HG03432 (cell line): Measurements from ENCODE around the gene RNU5B-1.
"Not testable (repeated sequence)": the region's sequence is repeated elsewhere in the genome, so short reads cannot be mapped to it uniquely, and the experiment has no call there.

ENCODE experiments used
- ATAC-seq: cut with Tn5 transposase; IDR thresholded peaks from one replicate; pipeline ENCODE4 v1.9.1; 2021; ENCODE audit warnings: mild to moderate bottlenecking, moderate library complexity; ENCODE audit not compliant: unreplicated experiment

Gene RNU5B-1

DNA sequence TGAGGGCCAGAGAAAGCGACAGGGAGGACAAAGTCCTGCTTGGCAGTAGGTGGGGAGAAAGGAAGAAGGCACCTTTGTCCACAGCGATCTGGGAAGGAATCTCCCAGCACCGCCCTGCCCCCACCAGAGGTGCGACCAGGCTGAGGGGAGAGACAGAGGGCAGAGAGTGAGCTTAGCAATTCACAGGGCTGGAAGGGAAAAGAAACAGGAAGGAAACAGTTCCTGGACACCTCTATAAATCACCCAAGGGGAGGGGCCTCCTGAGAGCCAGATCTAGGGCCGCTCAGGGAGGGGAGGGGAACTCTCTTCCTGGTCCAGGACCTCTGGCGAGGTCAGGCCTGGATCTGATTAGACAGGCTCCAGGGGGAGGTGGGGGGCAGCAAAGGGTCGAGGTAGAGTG lies 35.4 kb downstream of the RNU5B-1 start:
- no peak for ATAC-seq

DNA sequence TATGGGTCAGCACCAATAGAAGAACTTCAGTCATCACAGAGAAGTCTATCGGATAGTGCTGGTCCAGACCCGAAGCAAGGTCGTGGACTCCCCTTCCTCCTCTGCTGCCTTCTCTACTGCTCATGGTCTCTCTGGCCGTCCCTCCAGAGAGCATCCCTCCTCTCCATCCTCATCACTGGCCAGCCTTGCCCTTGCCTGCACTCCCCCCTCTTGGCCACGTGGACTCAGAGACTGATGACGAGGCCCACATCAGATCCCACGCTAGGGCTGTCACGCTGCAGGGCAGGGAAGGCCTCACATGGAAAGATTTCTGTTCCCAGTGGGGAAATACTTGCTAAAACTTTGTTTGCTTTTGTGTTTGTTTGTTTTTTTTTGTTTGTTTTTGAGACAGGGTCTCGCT lies 38.0 kb downstream of the RNU5B-1 start:
- no peak for ATAC-seq

DNA sequence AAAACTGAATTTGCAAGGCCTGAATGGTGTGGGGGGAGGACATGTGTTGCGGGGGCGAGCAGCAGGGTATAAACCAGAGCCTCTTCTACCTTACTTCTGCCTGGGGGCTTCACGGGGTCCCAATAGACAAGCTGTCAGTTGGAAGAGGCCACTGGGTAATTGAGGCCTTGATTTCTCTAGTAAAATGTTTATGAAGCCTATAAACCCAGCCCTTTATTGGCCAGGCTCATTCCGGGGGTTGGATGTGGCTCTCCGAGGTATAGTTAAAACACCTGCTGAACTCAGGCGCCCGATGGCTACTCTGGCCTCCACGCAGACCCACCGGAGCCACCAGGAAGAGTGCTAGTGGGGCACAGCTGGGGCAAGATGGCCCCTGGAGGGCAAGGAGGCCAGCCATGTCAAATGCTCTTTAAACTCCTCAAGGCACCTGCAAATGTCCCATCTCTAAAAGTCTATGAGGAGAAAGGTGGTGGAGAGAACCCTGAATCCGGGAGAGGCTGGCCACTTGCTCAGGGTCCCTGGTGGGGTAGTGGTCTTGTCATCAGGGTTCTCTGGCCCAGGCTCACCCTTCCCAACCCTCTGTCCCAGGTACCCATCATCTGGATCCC lies 39.0 kb downstream of the RNU5B-1 start:
- no peak for ATAC-seq

DNA sequence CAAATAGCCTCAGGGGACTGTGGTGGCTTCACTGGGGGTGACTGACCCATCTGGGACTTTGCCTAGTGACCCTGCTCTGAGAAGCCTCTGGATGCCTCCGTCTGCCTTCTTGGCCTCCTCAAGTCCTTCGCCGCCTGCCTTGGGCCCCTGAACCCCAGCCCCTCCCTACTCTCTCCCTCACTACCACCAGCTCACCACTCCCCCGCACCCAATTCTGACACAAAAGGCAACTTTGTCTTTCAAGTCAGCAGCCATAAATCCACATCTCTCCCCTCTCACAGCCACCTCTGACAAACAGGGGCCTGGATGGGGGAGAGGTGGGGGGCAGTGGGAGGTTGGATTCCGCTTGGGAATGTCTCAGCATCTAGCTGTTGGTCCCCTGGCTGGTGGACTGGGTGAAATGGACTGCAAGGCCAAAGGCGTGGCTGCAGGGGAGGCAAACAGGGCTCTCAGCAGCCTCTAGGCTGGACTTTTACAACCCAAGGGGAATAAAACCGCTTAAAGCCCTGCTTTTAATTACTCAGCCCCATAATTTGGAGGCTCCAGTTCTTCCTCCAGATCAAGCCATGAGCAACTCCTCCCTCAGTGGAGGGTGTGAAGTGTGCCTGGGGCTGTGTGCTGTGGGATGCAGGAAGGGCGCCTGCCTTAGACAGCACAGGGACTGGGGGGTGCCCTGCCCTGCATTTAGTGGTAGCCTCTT lies 39.9 kb downstream of the RNU5B-1 start:
- ATAC-seq: no peak

DNA sequence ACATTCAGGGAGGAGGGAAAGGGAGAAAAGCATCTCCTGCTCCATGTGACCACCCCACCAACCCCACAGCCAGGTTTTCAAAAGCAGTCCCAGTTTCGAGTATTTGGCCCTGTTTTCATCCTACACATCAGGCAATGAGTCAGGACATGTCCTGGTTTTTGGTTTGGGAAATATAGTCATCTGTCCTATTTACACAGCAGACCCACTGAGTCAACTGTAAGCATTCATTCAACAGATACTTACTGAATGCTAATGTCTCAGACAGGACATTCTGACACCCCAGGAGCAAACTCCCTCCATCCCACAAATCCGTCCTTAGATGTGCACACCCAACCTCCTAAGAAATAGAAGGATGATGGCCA lies 40.4 kb downstream of the RNU5B-1 start:
- ATAC-seq: no peak

DNA sequence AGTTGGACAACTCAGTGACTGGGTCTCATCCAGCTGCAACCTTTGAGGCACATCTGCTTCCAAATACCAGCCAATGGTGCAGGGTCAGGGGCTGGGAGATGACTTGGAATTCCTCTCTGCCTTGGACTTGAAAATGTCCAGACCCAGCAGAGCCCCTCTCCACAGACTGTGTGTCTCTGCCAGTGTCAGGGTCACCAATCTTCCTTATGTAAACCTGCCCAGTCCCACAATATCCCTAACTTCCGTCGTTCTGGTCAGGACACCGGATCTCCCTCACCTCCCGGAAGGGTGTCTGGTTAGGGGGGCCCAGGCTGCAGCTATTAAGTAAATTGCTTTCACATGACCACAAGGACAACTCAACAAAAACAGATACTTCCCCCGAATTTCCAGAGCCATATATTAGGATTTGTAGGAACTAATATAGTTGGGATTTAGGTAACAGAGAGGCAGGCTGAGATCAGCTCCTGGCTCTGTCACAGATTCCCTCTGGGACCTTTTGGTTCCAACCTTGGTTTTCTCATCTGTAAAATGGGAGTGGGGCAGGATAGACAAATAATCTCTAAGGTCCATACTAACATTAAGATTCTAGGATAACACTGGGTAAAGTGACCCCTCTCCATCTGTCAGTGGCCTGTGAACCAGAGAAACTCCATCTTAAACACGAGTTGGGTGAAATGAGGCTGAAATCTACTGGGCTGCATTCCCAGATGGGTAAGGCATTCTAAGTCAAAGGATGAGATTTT lies 42.5 kb downstream of the RNU5B-1 start:
- no peak for ATAC-seq

DNA sequence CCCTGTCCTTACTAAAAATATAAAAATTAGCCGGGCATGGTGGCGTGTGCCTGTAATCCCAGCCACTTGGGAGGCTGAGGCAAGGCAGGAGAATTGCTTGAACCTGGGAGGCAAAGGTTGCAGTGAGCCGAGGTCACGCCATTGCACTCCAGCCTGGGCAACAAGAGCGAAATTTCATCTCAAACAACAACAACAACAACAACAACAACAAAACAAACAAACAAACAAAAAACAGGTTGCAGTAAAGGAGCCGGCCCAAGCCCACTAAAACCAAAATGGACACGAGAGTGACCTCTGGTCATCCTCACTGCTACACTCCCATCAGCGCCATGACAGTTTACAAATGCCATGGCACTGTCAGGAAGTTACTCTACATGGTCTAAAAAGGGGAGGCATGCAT lies 43.3 kb downstream of the RNU5B-1 start:
- ATAC-seq: not testable (repeated sequence)

DNA sequence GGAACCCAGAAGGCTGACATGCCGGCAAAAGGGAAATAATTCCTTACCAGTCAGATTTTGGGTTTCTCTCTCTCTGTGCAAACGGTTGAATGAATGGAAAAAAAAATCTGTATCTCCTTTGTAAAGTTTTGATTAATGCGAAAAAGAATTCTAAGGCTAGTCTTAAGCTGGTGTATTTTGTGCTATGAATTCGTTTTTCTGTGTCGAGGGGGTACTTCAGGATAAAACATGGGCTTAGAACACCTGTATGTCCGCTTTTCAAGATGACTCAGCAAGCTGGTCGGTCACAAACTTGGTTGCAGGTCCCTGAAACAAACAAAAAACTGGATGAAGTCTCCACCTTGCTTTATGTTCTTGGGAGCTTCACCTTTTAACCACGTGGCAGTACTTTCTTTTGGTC lies 44.9 kb downstream of the RNU5B-1 start:
- no peak for ATAC-seq

DNA sequence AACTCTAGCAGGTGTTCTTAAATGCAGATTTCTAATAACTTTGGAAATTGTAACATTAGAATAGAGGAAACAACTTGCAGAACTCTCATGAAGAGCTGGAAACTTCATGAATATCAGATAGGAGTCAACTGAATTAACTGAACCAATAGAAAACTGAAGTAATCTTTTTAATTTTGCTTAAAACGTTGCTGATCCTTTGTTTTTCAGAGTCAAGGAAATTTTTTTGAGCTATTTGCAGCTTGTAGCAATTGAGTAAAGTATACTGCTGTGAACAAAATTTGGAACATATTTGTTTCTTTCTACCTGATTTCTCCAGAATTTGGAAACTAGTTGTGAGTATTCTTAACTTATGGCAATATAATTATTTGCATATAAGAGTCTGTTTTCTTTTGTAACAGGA lies 47.5 kb downstream of the RNU5B-1 start:
- not testable (repeated sequence) for ATAC-seq
